Measurements from ENCODE around the gene AADACL3. TPM values are rescaled to one million over a fixed set of nuclear protein-coding genes. Genes with fewer than 3 reads are reported as not detected.
"Not testable (repeated sequence)": the region's sequence is repeated elsewhere in the genome, so short reads cannot be mapped to it uniquely, and the experiment has no call there.

Gene AADACL3
- total RNA-seq = not detected

GRCh38 chr1:12715896-12716437 lies at the start of gene AADACL3:
Gene AADACL3 (plus strand): TSS chr1:12716110. CDS start chr1:12716177, 67 bp downstream.
- CTCF ChIA-PET = no interaction called here
- POLR2A ChIA-PET = no interaction called here

- ChIA-PET POLR2A (no interaction called here), CTCF (no interaction called here)
Measured at GRCh38 chr1:12666141-12666735, 49.7 kb upstream of the AADACL3 start.

- POLR2A ChIA-PET = no interaction called here
- CTCF ChIA-PET = interaction anchor here (0.7 to 3.0 kb wide), 2 partner anchors 11 to 75 kb away, joined by 3 to 15 read pairs; no protein-coding TSS in a partner anchor
Measured at GRCh38 chr1:12669529-12670068, 46.3 kb upstream of the AADACL3 start.

GRCh38 chr1:12674358-12674757 lies 41.6 kb upstream of the AADACL3 start:
- ChIA-PET POLR2A (no interaction called here), CTCF (no interaction called here)

GRCh38 chr1:12676122-12676521 lies 39.8 kb upstream of the AADACL3 start:
- POLR2A ChIA-PET, CTCF ChIA-PET: not testable (repeated sequence)

- ChIA-PET POLR2A (no interaction called here), CTCF (interaction anchor here (0.6 kb wide), 1 partner anchor 13 kb away, joined by 3 read pairs; no protein-coding TSS in a partner anchor)
Measured at GRCh38 chr1:12677565-12677964, 38.3 kb upstream of the AADACL3 start.

- ChIA-PET CTCF (no interaction called here), POLR2A (no interaction called here)
Measured at GRCh38 chr1:12678350-12678749, 37.6 kb upstream of the AADACL3 start.

- ChIA-PET POLR2A (no interaction called here), CTCF (no interaction called here)
Measured at GRCh38 chr1:12678820-12679219, 37.1 kb upstream of the AADACL3 start.

GRCh38 chr1:12690156-12690555 lies 25.8 kb upstream of the AADACL3 start:
- ChIA-PET POLR2A (no interaction called here), CTCF (no interaction called here)

- CTCF ChIA-PET = no interaction called here
- POLR2A ChIA-PET = no interaction called here
Measured at GRCh38 chr1:12692967-12693782, 22.7 kb upstream of the AADACL3 start.

- POLR2A ChIA-PET = no interaction called here
- CTCF ChIA-PET = no interaction called here
Measured at GRCh38 chr1:12696658-12697057, 19.3 kb upstream of the AADACL3 start.

GRCh38 chr1:12697397-12697796 lies 18.5 kb upstream of the AADACL3 start:
- POLR2A ChIA-PET = no interaction called here
- CTCF ChIA-PET = no interaction called here

- POLR2A ChIA-PET = no interaction called here
- CTCF ChIA-PET = no interaction called here
Measured at GRCh38 chr1:12703821-12704451, 12.0 kb upstream of the AADACL3 start.

GRCh38 chr1:12706061-12706460 lies 9.8 kb upstream of the AADACL3 start:
- POLR2A ChIA-PET = no interaction called here
- CTCF ChIA-PET = no interaction called here

GRCh38 chr1:12708396-12709090 lies 7.4 kb upstream of the AADACL3 start:
- POLR2A ChIA-PET = no interaction called here
- CTCF ChIA-PET = no interaction called here

GRCh38 chr1:12709091-12709491 lies 6.8 kb upstream of the AADACL3 start:
- ChIA-PET CTCF (no interaction called here), POLR2A (no interaction called here)

GRCh38 chr1:12709696-12710095 lies 6.2 kb upstream of the AADACL3 start:
- CTCF ChIA-PET = no interaction called here

GRCh38 chr1:12711536-12711935 lies 4.4 kb upstream of the AADACL3 start:
- CTCF ChIA-PET = no interaction called here
- POLR2A ChIA-PET = no interaction called here

More at GRCh38 chr1:12709696-12710095, 6.2 kb upstream of the AADACL3 start:
- POLR2A ChIA-PET = no interaction called here

- ChIA-PET POLR2A (no interaction called here), CTCF (no interaction called here)
Measured at GRCh38 chr1:12712076-12712475, 3.8 kb upstream of the AADACL3 start.

- CTCF ChIA-PET = no interaction called here
- POLR2A ChIA-PET = interaction anchor here (0.6 kb wide), 1 partner anchor 40 kb away, joined by 7 read pairs; no protein-coding TSS in a partner anchor
Measured at GRCh38 chr1:12712929-12713328, 3.0 kb upstream of the AADACL3 start.

Measured in activated CD8-positive, alpha-beta memory T cell treated with anti-CD3 and anti-CD28 coated beads for 36 hours (primary cell).